Measurements from ENCODE around the gene ULK2. TPM values are rescaled to one million over a fixed set of nuclear protein-coding genes. Genes with fewer than 3 reads are reported as not detected.
A peak's percentile ranks its signal among the peaks of the same experiment; 100 is the strongest.

The ULK2 gene
- total and polyA plus RNA-seq, 2 of the 13 experiments (the other 11 are each of a cell fraction or from before 2014, with no cell fraction given) = 0.01 TPM; not detected in 1

DNA sequence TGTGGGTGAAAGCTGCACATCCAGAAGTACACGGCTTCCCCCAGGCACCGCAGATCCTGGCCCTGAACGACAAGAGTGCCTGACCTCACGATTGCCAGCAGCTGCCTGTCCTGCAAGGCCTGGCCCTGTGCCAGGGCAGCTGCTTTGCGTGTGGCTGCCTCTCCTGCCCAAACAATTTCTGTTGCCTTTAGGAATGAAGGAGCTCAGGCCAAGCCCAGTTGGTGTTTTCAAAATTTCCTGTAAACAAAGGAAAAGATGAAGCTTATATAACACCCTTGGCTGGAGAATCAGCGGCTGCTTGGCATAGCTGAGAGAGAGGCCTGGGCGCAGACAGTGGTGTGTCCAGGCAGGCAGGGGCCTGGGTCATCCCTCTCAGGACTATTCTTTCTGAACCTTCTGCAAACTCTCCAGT is 139.6 kb downstream of the ULK2 start (continued):
- TF ChIP-seq KAT7 (CRISPR knock-in tag; IDR thresholded peaks at IDR 0.05; ENCODE audit: borderline replicate concordance) (no peak), SUZ12 (IDR thresholded peaks at IDR 0.05; ENCODE audit: low read depth, low read length) (no peak), FOXM1 (CRISPR knock-in tag; IDR thresholded peaks at IDR 0.05) (no peak), ZZZ3 (CRISPR knock-in tag; IDR thresholded peaks at IDR 0.05; ENCODE audit: borderline replicate concordance) (no peak), MIER3 (CRISPR knock-in tag; IDR thresholded peaks at IDR 0.05; ENCODE audit: borderline replicate concordance) (no peak), BHLHE40 (IDR thresholded peaks at IDR 0.05; ENCODE audit: low read length) (0 out of 2 replicates have a peak, but pooled peaks have one; percentile 10), TEAD3 (CRISPR knock-in tag; optimal IDR thresholded peaks at IDR 0.05; ENCODE audit: borderline replicate concordance) (peak; percentile 7), NR1H2 (CRISPR knock-in tag; IDR thresholded peaks at IDR 0.05; ENCODE audit: borderline replicate concordance, low read depth) (no peak), ZNF17 (CRISPR knock-in tag; IDR thresholded peaks at IDR 0.05) (no peak), ZNF7 (CRISPR knock-in tag; IDR thresholded peaks at IDR 0.05) (peak; percentile 68), TRIM24 (CRISPR knock-in tag; IDR thresholded peaks at IDR 0.05) (no peak)
- TF ChIP-seq, protein P1, sequence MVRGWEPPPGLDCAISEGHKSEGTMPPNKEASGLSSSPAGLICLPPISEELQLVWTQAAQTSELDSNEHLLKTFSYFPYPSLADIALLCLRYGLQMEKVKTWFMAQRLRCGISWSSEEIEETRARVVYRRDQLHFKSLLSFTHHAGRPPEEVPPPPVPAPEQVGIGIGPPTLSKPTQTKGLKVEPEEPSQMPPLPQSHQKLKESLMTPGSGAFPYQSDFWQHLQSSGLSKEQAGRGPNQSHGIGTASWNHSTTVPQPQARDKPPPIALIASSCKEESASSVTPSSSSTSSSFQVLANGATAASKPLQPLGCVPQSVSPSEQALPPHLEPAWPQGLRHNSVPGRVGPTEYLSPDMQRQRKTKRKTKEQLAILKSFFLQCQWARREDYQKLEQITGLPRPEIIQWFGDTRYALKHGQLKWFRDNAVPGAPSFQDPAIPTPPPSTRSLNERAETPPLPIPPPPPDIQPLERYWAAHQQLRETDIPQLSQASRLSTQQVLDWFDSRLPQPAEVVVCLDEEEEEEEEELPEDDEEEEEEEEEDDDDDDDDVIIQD (CRISPR knock-in tag; IDR thresholded peaks at IDR 0.05; ENCODE audit: low read depth) = no peak
- TF ChIP-seq, protein P2, sequence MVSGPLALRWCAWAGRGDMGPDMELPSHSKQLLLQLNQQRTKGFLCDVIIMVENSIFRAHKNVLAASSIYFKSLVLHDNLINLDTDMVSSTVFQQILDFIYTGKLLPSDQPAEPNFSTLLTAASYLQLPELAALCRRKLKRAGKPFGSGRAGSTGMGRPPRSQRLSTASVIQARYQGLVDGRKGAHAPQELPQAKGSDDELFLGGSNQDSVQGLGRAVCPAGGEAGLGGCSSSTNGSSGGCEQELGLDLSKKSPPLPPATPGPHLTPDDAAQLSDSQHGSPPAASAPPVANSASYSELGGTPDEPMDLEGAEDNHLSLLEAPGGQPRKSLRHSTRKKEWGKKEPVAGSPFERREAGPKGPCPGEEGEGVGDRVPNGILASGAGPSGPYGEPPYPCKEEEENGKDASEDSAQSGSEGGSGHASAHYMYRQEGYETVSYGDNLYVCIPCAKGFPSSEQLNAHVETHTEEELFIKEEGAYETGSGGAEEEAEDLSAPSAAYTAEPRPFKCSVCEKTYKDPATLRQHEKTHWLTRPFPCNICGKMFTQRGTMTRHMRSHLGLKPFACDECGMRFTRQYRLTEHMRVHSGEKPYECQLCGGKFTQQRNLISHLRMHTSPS (CRISPR knock-in tag; IDR thresholded peaks at IDR 0.05; ENCODE audit: low read depth) = peak; percentile 55
- TF ChIP-seq, protein P3, sequence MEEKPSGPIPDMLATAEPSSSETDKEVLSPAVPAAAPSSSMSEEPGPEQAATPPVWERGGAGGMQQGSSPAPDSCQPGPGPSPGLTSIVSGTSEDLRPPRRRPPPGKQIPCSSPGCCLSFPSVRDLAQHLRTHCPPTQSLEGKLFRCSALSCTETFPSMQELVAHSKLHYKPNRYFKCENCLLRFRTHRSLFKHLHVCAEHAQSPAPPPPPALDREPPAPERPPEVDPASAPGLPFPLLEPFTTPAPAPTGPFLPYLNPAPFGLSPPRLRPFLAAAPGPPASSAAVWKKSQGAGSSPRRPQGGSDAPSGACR (CRISPR knock-in tag; IDR thresholded peaks at IDR 0.05) = no peak
- TF ChIP-seq, protein P4, sequence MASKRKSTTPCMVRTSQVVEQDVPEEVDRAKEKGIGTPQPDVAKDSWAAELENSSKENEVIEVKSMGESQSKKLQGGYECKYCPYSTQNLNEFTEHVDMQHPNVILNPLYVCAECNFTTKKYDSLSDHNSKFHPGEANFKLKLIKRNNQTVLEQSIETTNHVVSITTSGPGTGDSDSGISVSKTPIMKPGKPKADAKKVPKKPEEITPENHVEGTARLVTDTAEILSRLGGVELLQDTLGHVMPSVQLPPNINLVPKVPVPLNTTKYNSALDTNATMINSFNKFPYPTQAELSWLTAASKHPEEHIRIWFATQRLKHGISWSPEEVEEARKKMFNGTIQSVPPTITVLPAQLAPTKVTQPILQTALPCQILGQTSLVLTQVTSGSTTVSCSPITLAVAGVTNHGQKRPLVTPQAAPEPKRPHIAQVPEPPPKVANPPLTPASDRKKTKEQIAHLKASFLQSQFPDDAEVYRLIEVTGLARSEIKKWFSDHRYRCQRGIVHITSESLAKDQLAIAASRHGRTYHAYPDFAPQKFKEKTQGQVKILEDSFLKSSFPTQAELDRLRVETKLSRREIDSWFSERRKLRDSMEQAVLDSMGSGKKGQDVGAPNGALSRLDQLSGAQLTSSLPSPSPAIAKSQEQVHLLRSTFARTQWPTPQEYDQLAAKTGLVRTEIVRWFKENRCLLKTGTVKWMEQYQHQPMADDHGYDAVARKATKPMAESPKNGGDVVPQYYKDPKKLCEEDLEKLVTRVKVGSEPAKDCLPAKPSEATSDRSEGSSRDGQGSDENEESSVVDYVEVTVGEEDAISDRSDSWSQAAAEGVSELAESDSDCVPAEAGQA (IDR thresholded peaks at IDR 0.05; ENCODE audit: low read depth) = no peak
- TF ChIP-seq, protein P4 (CRISPR knock-in tag; IDR thresholded peaks at IDR 0.05; ENCODE audit: borderline replicate concordance) = no peak
- TF ChIP-seq, protein P5, sequence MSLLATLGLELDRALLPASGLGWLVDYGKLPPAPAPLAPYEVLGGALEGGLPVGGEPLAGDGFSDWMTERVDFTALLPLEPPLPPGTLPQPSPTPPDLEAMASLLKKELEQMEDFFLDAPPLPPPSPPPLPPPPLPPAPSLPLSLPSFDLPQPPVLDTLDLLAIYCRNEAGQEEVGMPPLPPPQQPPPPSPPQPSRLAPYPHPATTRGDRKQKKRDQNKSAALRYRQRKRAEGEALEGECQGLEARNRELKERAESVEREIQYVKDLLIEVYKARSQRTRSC (CRISPR knock-in tag; IDR thresholded peaks at IDR 0.05; ENCODE audit: low read depth) = no peak
- TF ChIP-seq, protein P6, sequence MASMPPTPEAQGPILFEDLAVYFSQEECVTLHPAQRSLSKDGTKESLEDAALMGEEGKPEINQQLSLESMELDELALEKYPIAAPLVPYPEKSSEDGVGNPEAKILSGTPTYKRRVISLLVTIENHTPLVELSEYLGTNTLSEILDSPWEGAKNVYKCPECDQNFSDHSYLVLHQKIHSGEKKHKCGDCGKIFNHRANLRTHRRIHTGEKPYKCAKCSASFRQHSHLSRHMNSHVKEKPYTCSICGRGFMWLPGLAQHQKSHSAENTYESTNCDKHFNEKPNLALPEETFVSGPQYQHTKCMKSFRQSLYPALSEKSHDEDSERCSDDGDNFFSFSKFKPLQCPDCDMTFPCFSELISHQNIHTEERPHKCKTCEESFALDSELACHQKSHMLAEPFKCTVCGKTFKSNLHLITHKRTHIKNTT (CRISPR knock-in tag; IDR thresholded peaks at IDR 0.05) = no peak
- TF ChIP-seq, protein P7, sequence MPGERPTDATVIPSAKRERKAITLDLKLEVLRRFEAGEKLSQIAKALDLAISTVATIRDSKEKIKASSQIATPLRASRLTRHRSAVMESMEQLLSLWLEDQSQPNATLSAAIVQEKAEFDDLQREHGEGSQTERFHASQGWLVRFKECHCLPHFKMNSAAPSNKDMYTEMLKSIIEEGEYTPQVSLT (CRISPR knock-in tag; IDR thresholded peaks at IDR 0.05; ENCODE audit: borderline replicate concordance, low read depth) = no peak

All from HepG2 (cell line).